Measurements from ENCODE around the gene SLC34A3. TPM values are rescaled to one million over a fixed set of nuclear protein-coding genes. Genes with fewer than 3 reads are reported as not detected.

SLC34A3 gene
- total RNA-seq: not detected in 2 replicates

DNA sequence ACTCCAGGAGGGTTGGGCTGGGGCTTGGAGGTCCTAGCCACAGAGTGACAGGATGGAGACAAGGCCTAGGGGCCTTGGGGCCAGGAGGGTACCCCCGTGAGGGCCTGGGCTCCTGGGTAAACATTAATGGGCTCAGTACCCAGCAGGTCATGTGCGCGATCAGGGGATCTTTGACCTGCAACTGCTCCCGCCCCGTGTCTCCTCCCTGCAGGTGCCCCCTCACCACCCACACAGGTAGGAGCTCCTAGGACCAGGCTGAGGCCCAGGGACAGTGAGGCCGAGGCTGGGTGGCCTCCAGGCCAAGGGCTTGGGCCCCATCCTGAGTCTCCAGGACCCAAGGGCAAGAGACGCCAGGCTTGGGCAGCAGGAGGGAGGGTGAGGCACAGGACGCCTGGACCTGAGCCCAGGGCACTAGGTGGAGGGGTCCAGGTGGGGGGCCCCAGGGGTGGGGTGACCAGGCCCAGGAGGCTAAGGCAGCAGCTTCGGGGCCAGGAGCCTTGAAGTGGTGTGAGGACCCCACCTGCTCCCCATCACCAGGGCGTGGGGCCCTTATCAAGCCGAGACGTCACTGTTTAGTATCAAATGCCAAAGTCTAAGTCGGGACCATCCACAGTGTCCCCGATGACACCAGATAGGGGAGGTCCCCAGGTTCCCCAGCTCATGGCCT is at the start of gene SLC34A3:
Gene SLC34A3 (plus strand): TSS at position 197 of the 667 bp plus-strand sequence. CDS start 802 bp downstream, outside the sequence.
- Mint-ChIP-seq H3K4me1 (peaks cover 20% of the 10 kb centered on the region), H3K9me3 (no peaks in the 10 kb centered on the region), H3K4me3 (no peak within 1 kb of the TSS), H3K36me3 (ENCODE audit: low read depth) (no peaks in the 10 kb centered on the region), H3K27ac (no peak within 1 kb of the TSS), H3K27me3 (peaks cover 2% of the 10 kb centered on the region)
- no peak for ATAC-seq (ENCODE audit: low read depth)
- ChIA-PET CTCF (interaction anchor here (1.5 kb wide), 1 partner anchor 202 kb away, joined by 3 read pairs; no protein-coding TSS in a partner anchor), POLR2A (interaction anchor here (0.8 kb wide), 1 partner anchor 10 kb away, joined by 3 read pairs; the partner anchor contains the start of gene TUBB4B)
- intact Hi-C loops (cut with micrococcal nuclease): no loop called here
- TF ChIP-seq, protein P1, sequence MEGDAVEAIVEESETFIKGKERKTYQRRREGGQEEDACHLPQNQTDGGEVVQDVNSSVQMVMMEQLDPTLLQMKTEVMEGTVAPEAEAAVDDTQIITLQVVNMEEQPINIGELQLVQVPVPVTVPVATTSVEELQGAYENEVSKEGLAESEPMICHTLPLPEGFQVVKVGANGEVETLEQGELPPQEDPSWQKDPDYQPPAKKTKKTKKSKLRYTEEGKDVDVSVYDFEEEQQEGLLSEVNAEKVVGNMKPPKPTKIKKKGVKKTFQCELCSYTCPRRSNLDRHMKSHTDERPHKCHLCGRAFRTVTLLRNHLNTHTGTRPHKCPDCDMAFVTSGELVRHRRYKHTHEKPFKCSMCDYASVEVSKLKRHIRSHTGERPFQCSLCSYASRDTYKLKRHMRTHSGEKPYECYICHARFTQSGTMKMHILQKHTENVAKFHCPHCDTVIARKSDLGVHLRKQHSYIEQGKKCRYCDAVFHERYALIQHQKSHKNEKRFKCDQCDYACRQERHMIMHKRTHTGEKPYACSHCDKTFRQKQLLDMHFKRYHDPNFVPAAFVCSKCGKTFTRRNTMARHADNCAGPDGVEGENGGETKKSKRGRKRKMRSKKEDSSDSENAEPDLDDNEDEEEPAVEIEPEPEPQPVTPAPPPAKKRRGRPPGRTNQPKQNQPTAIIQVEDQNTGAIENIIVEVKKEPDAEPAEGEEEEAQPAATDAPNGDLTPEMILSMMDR (IDR thresholded peaks at IDR 0.05): no peak
- no peak for DNase-seq

DNA sequence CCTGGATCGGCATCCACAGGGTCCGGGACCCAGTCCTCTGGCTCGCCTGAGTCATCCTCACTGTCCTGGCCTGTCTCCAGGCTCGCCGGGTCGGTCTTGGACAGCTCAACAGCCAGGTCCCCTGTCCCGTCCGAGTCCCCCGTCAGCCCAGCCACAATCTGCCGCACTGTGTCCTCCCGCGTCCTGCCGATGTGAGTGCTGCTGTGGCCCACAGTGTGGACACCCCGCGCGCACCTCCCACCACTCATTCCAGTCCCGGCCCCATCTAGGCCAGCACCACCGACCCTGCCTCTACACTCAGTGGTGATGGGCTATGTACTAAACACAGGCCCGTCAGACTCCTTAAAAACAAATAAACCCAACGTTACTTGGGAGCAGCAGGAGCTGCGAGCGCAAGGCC is 49.0 kb upstream of the SLC34A3 start:
- CTCF ChIA-PET: no interaction called here
- Mint-ChIP-seq H3K27ac (no peak overlapping the region), H3K36me3 (ENCODE audit: low read depth) (peaks cover 78% of the 10 kb centered on the region), H3K4me1 (peaks cover 5% of the 10 kb centered on the region), H3K27me3 (no peaks in the 10 kb centered on the region), H3K9me3 (no peaks in the 10 kb centered on the region), H3K4me3 (no peak overlapping the region)
- TF ChIP-seq, protein P1 (IDR thresholded peaks at IDR 0.05): no peak
- intact Hi-C loops (cut with micrococcal nuclease): no loop called here
- POLR2A ChIA-PET: interaction anchor here (1.0 kb wide), 1 partner anchor 59 kb away, joined by 4 read pairs; the partner anchor contains the start of gene TUBB4B
- ATAC-seq (ENCODE audit: low read depth) (no peak), DNase-seq (no peak)

DNA sequence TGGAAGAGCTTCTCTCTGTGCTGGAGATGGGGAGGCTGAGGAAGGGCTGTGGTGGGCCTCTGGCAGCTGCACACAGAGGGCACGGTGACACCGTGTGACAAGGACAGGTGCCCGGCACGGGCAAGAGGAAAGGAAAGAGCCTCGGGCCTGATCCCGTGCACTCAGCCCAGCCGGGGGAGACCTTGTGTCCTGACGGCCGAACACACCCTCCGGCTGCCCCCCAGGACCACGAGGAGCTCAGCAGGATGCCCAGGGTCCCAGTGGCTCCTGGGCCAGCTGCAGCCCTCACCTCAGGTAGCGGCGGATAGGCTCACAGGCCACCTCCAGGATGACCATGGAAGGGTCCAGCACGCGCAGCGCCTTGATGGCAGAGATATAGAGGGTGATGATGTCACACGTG is 47.9 kb upstream of the SLC34A3 start:
- TF ChIP-seq, protein P1 (IDR thresholded peaks at IDR 0.05): no peak
- intact Hi-C loops (cut with micrococcal nuclease): no loop called here
- H3K9me3 Mint-ChIP-seq: no peaks in the 10 kb centered on the region
- H3K4me1 Mint-ChIP-seq: peaks cover 17% of the 10 kb centered on the region
- H3K36me3 Mint-ChIP-seq (ENCODE audit: low read depth): peaks cover 77% of the 10 kb centered on the region
- CTCF ChIA-PET: no interaction called here
- no peak overlapping the region for H3K27ac Mint-ChIP-seq
- H3K27me3 Mint-ChIP-seq: no peaks in the 10 kb centered on the region
- H3K4me3 Mint-ChIP-seq: no peak overlapping the region
- ATAC-seq (ENCODE audit: low read depth): no peak
- POLR2A ChIA-PET: no interaction called here
- no peak for DNase-seq

DNA sequence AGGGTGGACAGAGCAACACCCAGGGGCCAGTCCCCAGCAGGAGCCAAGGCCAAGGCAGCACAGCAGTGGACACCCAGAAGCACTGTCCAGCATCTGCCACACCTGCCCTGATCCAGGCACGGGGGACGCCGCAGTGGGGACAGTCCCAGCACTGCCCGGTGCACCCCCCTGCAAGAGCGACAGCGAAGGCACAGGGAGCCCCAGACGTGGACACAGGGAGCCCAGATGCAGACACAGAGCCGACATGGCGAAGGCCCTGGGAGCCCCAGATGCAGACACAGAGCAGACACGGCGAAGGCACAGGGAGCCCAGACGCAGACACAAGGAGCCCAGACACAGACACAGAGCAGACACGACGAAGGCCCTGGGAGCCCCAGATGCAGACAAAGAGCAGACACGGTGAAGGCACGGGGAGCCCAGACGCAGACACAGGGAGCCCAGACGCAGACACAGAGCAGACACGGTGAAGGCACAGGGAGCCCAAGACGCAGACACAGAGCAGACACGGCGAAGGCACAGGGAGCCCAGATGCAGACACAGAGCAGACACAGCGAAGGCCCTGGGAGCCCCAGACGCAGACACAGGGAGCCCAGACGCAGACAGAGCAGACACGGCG is 46.6 kb upstream of the SLC34A3 start:
- no peak for DNase-seq
- Mint-ChIP-seq H3K4me3 (no peak overlapping the region), H3K36me3 (ENCODE audit: low read depth) (peaks cover 75% of the 10 kb centered on the region), H3K27me3 (no peaks in the 10 kb centered on the region), H3K9me3 (no peaks in the 10 kb centered on the region), H3K4me1 (peaks cover 22% of the 10 kb centered on the region), H3K27ac (no peak overlapping the region)
- ATAC-seq (ENCODE audit: low read depth): no peak
- ChIA-PET POLR2A (no interaction called here), CTCF (no interaction called here)
- TF ChIP-seq, protein P1 (IDR thresholded peaks at IDR 0.05): no peak
- intact Hi-C loops (cut with micrococcal nuclease): no loop called here

DNA sequence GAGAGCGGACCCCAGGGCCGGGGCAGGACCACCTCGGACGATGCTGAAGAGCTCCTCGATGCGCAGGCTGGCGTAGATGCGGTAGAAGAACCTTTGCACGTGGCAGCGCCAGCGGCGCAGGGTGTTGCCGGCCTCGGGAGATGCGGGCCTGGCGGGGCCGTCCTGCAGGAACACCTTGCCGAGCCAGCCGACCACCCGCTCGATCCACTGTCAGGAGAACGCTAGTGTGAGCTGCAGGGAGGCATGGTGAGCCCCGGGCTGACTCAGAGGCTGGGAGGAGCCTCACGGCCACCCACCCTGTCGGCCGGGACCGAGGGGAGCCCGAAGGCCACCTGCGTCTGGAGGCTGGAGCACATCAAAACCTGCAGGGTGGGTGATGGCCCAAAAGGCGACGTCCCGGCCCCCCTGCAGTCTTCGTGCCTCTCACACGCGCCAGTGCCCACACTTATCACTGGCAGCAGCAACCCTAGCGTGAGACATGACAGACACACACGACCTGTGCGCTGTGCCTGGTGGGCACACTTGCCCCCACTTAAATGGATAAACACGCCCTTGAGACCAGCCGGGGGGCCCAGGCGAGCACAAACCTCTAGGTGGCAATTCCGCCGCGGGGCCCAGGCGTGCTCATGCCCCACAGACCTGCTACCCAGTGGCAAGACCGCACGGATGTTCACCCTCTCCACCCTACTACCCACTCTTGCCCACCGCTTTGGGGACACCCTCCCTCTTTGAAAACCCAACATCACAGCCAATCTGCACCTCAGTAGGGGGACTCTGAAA is 45.6 kb upstream of the SLC34A3 start:
- POLR2A ChIA-PET: no interaction called here
- intact Hi-C loops (cut with micrococcal nuclease): no loop called here
- no peak overlapping the region for H3K4me3 Mint-ChIP-seq

More for the DNA sequence above, 45.6 kb upstream of the SLC34A3 start:
- Mint-ChIP-seq H3K36me3 (ENCODE audit: low read depth) (peaks cover 71% of the 10 kb centered on the region), H3K27ac (no peak overlapping the region), H3K4me1 (peaks cover 30% of the 10 kb centered on the region), H3K9me3 (no peaks in the 10 kb centered on the region), H3K27me3 (no peaks in the 10 kb centered on the region)
- DNase-seq: no peak
- TF ChIP-seq, protein P1 (IDR thresholded peaks at IDR 0.05): no peak
- CTCF ChIA-PET: no interaction called here
- no peak for ATAC-seq (ENCODE audit: low read depth)

Data from activated B cell treated with CpG ODN at 0.5 μM for 24 hours (primary cell).